ENCODE measurements around the gene PPFIA3.
"Not testable (repeated sequence)": the region's sequence is repeated elsewhere in the genome, so short reads cannot be mapped to it uniquely, and the experiment has no call there.

GRCh38 chr19:49127225-49127624, 7.9 kb downstream of the PPFIA3 start:
- TF ChIP-seq CTCF (conservative IDR thresholded peaks at IDR 0.05; ENCODE audit: low read depth, low read length); POLR2A (IDR thresholded peaks at IDR 0.05; ENCODE audit: low read depth, low read length); MAFK (IDR thresholded peaks at IDR 0.05; ENCODE audit: low read depth, low read length); RAD21 (IDR thresholded peaks at IDR 0.05; ENCODE audit: low read length); BHLHE40 (IDR thresholded peaks at IDR 0.05; ENCODE audit: low read depth, low read length); RFX5 (IDR thresholded peaks at IDR 0.05; ENCODE audit: low read depth, low read length); RCOR1 (IDR thresholded peaks at IDR 0.05; ENCODE audit: insufficient replicate concordance, low read length); MXI1 (IDR thresholded peaks at IDR 0.05; ENCODE audit: borderline replicate concordance, low read depth, low read length); CEBPB (IDR thresholded peaks at IDR 0.05; ENCODE audit: low read depth, low read length); MAZ (IDR thresholded peaks at IDR 0.05; ENCODE audit: borderline replicate concordance, low read depth, low read length): not testable (repeated sequence)
- TF ChIP-seq, protein P1, sequence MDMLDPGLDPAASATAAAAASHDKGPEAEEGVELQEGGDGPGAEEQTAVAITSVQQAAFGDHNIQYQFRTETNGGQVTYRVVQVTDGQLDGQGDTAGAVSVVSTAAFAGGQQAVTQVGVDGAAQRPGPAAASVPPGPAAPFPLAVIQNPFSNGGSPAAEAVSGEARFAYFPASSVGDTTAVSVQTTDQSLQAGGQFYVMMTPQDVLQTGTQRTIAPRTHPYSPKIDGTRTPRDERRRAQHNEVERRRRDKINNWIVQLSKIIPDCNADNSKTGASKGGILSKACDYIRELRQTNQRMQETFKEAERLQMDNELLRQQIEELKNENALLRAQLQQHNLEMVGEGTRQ (IDR thresholded peaks at IDR 0.05; ENCODE audit: low read depth, low read length), result not testable (repeated sequence)
